ENCODE measurements around the gene NSD2. TPM values are rescaled to one million over a fixed set of nuclear protein-coding genes. Genes with fewer than 3 reads are reported as not detected.

NSD2 gene
- polyA plus RNA-seq, 1 donor from 2014 or later = 51.6 TPM

- H3K9me2 ChIP-seq (ENCODE audit: insufficient read depth, low read length) = no peaks in the 10 kb centered on the region
- no peaks in the 10 kb centered on the region for H4K20me1 ChIP-seq (ENCODE audit: insufficient read depth)
- H3K27me3 ChIP-seq (ENCODE audit: insufficient read depth, low read depth, low read length) = no peaks in the 10 kb centered on the region
- TF ChIP-seq RAD21 (conservative IDR thresholded peaks at IDR 0.05) = no peak
- TF ChIP-seq TAF1 (IDR thresholded peaks at IDR 0.05; ENCODE audit: low read depth) = no peak
- TF ChIP-seq POLR2AphosphoS5 (IDR thresholded peaks at IDR 0.05) = no peak
- TF ChIP-seq CTCF (IDR thresholded peaks at IDR 0.05; ENCODE audit: poor library complexity, severe bottlenecking) = no peak
- no peak for TF ChIP-seq MXI1 (conservative IDR thresholded peaks at IDR 0.05; ENCODE audit: poor library complexity, severe bottlenecking)
- no peak for TF ChIP-seq EP300 (conservative IDR thresholded peaks at IDR 0.05; ENCODE audit: poor library complexity, severe bottlenecking)
- no peak for TF ChIP-seq EZH2 (IDR thresholded peaks at IDR 0.05; ENCODE audit: borderline replicate concordance, insufficient read depth, low read length, poor library complexity, severe bottlenecking)
- no peak for TF ChIP-seq REST (IDR thresholded peaks at IDR 0.05; ENCODE audit: borderline replicate concordance)
- no peak for TF ChIP-seq SMC3 (conservative IDR thresholded peaks at IDR 0.05; ENCODE audit: poor library complexity)
- no peak overlapping the region for H3K27ac ChIP-seq (ENCODE audit: low read length)
- H3K9me3 ChIP-seq (ENCODE audit: low read length) = no peaks in the 10 kb centered on the region
- no peak overlapping the region for H3K4me2 ChIP-seq (ENCODE audit: low read length)
- H3K4me3 ChIP-seq (ENCODE audit: low read length) = no peak overlapping the region
- peaks cover 13% of the 10 kb centered on the region for H3K79me2 ChIP-seq (replicated peaks; ENCODE audit: insufficient read depth, low read length)
- H3K36me3 ChIP-seq (ENCODE audit: insufficient read depth, low read length) = no peaks in the 10 kb centered on the region
- no peak overlapping the region for H2AFZ ChIP-seq (ENCODE audit: low read depth, low read length)
- no peak overlapping the region for H3K9ac ChIP-seq (ENCODE audit: low read length)
- no peaks in the 10 kb centered on the region for H3F3A ChIP-seq (ENCODE audit: insufficient read depth, low read length, poor library complexity, severe bottlenecking)
These were observed 20.0 kb upstream of the NSD2 start for GRCh38 chr4:1851160-1851559.

- Histone ChIP-seq H3K4me3 (ENCODE audit: low read length) (no peak overlapping the region), H3K9me3 (ENCODE audit: low read length) (no peaks in the 10 kb centered on the region), H3K27me3 (ENCODE audit: insufficient read depth, low read depth, low read length) (no peaks in the 10 kb centered on the region), H4K20me1 (ENCODE audit: insufficient read depth) (no peaks in the 10 kb centered on the region), H3K27ac (ENCODE audit: low read length) (no peak overlapping the region), H3K79me2 (replicated peaks; ENCODE audit: insufficient read depth, low read length) (peaks cover 13% of the 10 kb centered on the region), H3K36me3 (ENCODE audit: insufficient read depth, low read length) (no peaks in the 10 kb centered on the region), H3K9ac (ENCODE audit: low read length) (no peak overlapping the region), H3F3A (ENCODE audit: insufficient read depth, low read length, poor library complexity, severe bottlenecking) (no peaks in the 10 kb centered on the region), H3K9me2 (ENCODE audit: insufficient read depth, low read length) (no peaks in the 10 kb centered on the region), H2AFZ (ENCODE audit: low read depth, low read length) (no peak overlapping the region), H3K4me2 (ENCODE audit: low read length) (no peak overlapping the region)
- no peak for TF ChIP-seq TAF1 (IDR thresholded peaks at IDR 0.05; ENCODE audit: low read depth)
- no peak for TF ChIP-seq EZH2 (IDR thresholded peaks at IDR 0.05; ENCODE audit: borderline replicate concordance, insufficient read depth, low read length, poor library complexity, severe bottlenecking)
- TF ChIP-seq SMC3 (conservative IDR thresholded peaks at IDR 0.05; ENCODE audit: poor library complexity) = no peak
- no peak for TF ChIP-seq POLR2AphosphoS5 (IDR thresholded peaks at IDR 0.05)
- no peak for TF ChIP-seq REST (IDR thresholded peaks at IDR 0.05; ENCODE audit: borderline replicate concordance)
- no peak for TF ChIP-seq EP300 (conservative IDR thresholded peaks at IDR 0.05; ENCODE audit: poor library complexity, severe bottlenecking)
- TF ChIP-seq CTCF (IDR thresholded peaks at IDR 0.05; ENCODE audit: poor library complexity, severe bottlenecking) = no peak
- TF ChIP-seq RAD21 (conservative IDR thresholded peaks at IDR 0.05) = no peak
- TF ChIP-seq MXI1 (conservative IDR thresholded peaks at IDR 0.05; ENCODE audit: poor library complexity, severe bottlenecking) = no peak
These were observed 19.4 kb upstream of the NSD2 start for GRCh38 chr4:1851575-1852410.
